SU-DHL-6 (cell line): ENCODE data around the gene EIF3K.

Source experiments
- H2AFZ ChIP-seq: fragments of 200-600 bp; sonication (generic); 2 replicates; pipeline ENCODE4 v1.6.1; 2014; ENCODE audit warnings: low read depth, mild to moderate bottlenecking, moderate library complexity, mixed read lengths, antibody characterized with exemption, low read length; ENCODE audit not compliant: severe bottlenecking
- H3F3A ChIP-seq: fragments of 200-600 bp; shearing (Covaris generic); 2 replicates; pipeline ENCODE4 v1.6.0; 2016; ENCODE audit warnings: antibody characterized with exemption, mild to moderate bottlenecking; ENCODE audit not compliant: insufficient read depth
- H3K27ac ChIP-seq: fragments of 200-600 bp; sonication (generic); 2 replicates; pipeline ENCODE4 v1.5.1; 2016; ENCODE audit warnings: low read depth, mild to moderate bottlenecking, low read length, moderate library complexity, mixed read lengths
- H3K27me3 ChIP-seq: fragments of 200-600 bp; sonication (generic), shearing (Covaris generic); 2 replicates; pipeline ENCODE4 v1.6.0; 2014; ENCODE audit warnings: mild to moderate bottlenecking, low read length
- H3K36me3 ChIP-seq: fragments of 200-600 bp; sonication (generic); 2 replicates; pipeline ENCODE4 v1.6.1; 2014; ENCODE audit warnings: mild to moderate bottlenecking, low read length, mixed read lengths
- H3K4me2 ChIP-seq: fragments of 300-600, 200-600 bp; shearing (Covaris generic), sonication (generic); 2 replicates; pipeline ENCODE4 v1.6.0; 2014; ENCODE audit warnings: low read length, low read depth, mild to moderate bottlenecking; ENCODE audit not compliant: poor library complexity, severe bottlenecking
- H3K4me3 ChIP-seq: fragments of 200-600 bp; sonication (generic); 2 replicates; pipeline ENCODE4 v1.5.1; 2014; ENCODE audit warnings: antibody characterized with exemption, low read length, mild to moderate bottlenecking, mixed read lengths; ENCODE audit not compliant: insufficient read depth, poor library complexity, severe bottlenecking
- H3K79me2 ChIP-seq: fragments of 200-600 bp; sonication (generic); 2 replicates; pipeline ENCODE4 v1.6.1; 2014; ENCODE audit warnings: mild to moderate bottlenecking, low read length, moderate library complexity; ENCODE audit not compliant: insufficient read depth
- H3K9ac ChIP-seq: fragments of 200-600 bp; sonication (generic); 2 replicates; pipeline ENCODE4 v1.7.0; 2014; ENCODE audit warnings: mild to moderate bottlenecking, low read length
- H3K9me2 ChIP-seq: fragments of 200-600 bp; sonication (generic); replicated peaks from 2 replicates; pipeline ENCODE4 v1.6.1; 2014; ENCODE audit warnings: low read length; ENCODE audit not compliant: insufficient read depth
- H3K9me3 ChIP-seq: fragments of 200-600 bp; sonication (generic); 2 replicates; pipeline ENCODE4 v1.6.1; 2014; ENCODE audit warnings: low read length, mixed read lengths; ENCODE audit not compliant: insufficient read depth
- H4K20me1 ChIP-seq: fragments of 200-600 bp; sonication (generic); 2 replicates; pipeline ENCODE4 v1.6.1; 2014; ENCODE audit warnings: low read depth, mild to moderate bottlenecking, antibody characterized with exemption, low read length, moderate library complexity, mixed read lengths
- EZH2phosphoT487 ChIP-seq: fragments of 200-600 bp; sonication (generic), shearing (Covaris generic); conservative IDR thresholded peaks from 2 replicates; pipeline ENCODE4 v1.6.1; 2018; ENCODE audit warnings: mild to moderate bottlenecking, antibody characterized with exemption, low read length, moderate library complexity, mixed read lengths
- TF ChIP-seq, protein P1 (sequence below): fragments of 200-600 bp; sonication (generic); IDR thresholded peaks from one replicate; pipeline ENCODE4 v1.5.1; 2017; ENCODE audit warnings: antibody characterized with exemption, mild to moderate bottlenecking, low read length, moderate library complexity; ENCODE audit not compliant: insufficient read depth, poor library complexity, severe bottlenecking

Gene EIF3K

DNA sequence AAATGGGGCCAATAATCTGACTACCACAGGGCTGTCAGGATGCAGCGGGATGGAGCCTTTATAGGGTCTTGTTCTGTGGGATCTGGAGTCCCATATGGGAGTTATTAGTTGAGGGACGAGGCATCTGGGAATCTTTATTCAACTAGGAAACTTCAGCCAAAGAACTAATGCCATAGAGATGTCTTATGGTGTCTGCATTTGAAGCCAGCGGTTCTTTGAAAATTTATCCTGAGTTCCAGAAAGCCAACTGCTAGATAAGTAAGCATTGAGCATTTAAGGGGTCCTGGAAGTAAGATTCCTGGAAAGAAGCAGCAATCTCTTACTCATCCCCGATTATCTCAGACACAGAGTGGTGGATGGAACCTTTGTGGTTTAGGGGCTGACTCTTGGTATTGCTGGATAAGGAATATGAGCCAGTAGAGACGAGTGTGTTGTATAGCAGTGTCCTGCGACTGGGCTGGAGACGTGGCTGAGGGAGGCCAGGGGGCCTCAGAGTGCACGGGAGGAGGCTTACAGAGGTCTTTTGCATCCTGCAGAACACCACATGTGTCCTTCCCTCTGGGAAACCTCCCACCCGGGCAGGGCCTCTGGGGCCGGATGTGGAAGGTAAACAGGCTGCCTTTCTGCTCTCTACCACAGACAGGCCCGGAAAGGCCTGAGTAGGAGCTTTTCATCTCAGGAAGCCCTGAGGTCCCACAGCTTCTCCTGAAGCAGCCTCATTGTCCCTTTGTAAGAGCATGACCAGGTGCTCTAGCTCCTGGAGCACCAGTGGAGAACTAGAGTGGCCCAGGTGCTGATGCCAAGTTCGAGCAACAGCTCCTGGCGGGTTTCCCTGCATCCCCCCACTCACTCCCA is 57.3 kb downstream of the EIF3K start:
- Histone ChIP-seq H4K20me1 (no peaks in the 10 kb centered on the region; the same call in 1 of the 2 replicates), H3K36me3 (no peaks in the 10 kb centered on the region), H2AFZ (no peak overlapping the region), H3K9me3 (no peaks in the 10 kb centered on the region), H3K9me2 (no peaks in the 10 kb centered on the region), H3K4me3 (no peak overlapping the region), H3K27me3 (no peaks in the 10 kb centered on the region), H3K79me2 (peaks cover 89% of the 10 kb centered on the region), H3K9ac (no peak overlapping the region), H3F3A (no peaks in the 10 kb centered on the region), H3K27ac (no peak overlapping the region), H3K4me2 (no peak overlapping the region)
- TF ChIP-seq, protein P1, sequence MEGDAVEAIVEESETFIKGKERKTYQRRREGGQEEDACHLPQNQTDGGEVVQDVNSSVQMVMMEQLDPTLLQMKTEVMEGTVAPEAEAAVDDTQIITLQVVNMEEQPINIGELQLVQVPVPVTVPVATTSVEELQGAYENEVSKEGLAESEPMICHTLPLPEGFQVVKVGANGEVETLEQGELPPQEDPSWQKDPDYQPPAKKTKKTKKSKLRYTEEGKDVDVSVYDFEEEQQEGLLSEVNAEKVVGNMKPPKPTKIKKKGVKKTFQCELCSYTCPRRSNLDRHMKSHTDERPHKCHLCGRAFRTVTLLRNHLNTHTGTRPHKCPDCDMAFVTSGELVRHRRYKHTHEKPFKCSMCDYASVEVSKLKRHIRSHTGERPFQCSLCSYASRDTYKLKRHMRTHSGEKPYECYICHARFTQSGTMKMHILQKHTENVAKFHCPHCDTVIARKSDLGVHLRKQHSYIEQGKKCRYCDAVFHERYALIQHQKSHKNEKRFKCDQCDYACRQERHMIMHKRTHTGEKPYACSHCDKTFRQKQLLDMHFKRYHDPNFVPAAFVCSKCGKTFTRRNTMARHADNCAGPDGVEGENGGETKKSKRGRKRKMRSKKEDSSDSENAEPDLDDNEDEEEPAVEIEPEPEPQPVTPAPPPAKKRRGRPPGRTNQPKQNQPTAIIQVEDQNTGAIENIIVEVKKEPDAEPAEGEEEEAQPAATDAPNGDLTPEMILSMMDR: no peak
- TF ChIP-seq EZH2phosphoT487: no peak

DNA sequence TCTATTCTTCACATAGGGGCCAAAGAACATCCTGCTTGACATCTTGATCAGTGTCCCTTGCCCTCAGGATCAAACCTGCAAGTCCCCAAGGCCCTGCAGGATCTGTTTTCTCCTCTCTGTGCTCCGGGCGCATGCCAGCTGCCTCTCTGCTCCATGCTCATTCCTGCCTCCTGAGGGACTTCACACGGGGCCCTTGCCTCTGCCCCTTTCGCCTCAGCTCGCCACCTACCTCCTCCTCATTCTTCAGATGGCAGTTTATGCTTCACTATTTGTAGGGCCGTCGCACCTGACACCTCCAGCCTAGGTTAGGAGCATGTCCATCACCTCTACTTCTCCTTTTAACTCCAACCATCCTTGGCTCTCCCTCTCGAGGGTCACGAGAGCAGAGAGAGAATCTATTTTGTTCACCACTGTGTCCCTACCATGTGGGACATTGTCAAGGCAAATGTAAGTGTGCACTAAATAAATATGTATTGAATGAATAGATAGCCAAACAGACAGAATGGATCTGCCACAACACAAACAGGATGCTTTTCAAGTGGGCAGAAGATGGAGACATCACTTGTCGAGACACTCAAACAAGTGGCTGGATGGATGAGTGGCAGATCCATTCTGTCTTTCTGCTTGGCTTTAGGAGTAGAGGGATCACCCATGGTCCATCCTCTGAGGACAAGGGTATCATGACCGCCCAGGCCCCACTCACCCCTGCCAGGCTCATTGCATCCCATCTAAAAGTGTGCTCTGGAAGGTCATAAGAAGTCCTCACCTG is 58.1 kb downstream of the EIF3K start:
- Histone ChIP-seq H2AFZ (no peak overlapping the region), H3K27me3 (no peaks in the 10 kb centered on the region), H3K79me2 (peaks cover 89% of the 10 kb centered on the region), H3K4me2 (no peak overlapping the region), H4K20me1 (no peaks in the 10 kb centered on the region; the same call in 1 of the 2 replicates), H3F3A (no peaks in the 10 kb centered on the region), H3K9ac (no peak overlapping the region), H3K36me3 (no peaks in the 10 kb centered on the region), H3K27ac (no peak overlapping the region), H3K9me3 (no peaks in the 10 kb centered on the region), H3K4me3 (no peak overlapping the region), H3K9me2 (no peaks in the 10 kb centered on the region)
- TF ChIP-seq EZH2phosphoT487: no peak
- TF ChIP-seq, protein P1: no peak

DNA sequence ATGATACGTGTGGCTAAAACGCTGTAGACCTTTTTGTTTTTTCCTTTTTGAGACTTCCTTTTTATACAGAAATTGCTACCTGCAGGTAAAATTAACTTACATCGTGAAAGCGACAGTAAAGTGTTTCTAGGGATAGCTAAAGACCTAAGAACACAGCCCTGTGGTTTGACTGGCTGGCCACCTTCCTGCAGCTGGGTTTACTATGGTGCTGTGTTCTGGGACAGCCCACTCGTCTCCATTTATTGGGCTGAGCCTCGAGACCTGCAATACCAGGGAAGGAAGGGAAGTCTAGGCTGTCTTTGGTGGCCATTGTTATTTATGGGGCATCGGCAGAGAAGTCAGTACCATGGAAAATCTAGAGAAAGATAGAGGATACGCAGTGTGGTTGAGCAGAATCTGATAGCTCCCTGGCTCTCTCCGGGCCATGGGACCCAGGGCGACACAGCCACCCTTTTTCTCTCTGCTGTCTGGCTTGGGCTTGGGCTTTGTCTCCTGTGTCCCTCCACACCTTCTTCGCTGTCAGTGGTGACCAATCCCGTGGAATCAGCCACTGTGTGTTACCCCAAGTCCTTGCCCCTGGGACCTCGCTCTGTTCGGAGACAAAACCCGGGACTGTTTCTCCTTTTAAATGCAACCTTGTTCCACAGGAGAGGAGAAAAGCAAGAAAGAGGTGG is 59.4 kb downstream of the EIF3K start:
- Histone ChIP-seq H3F3A (no peaks in the 10 kb centered on the region), H3K4me3 (no peak overlapping the region), H3K27ac (no peak overlapping the region), H3K36me3 (no peaks in the 10 kb centered on the region), H3K9me3 (no peaks in the 10 kb centered on the region), H4K20me1 (no peaks in the 10 kb centered on the region; the same call in 1 of the 2 replicates), H3K27me3 (no peaks in the 10 kb centered on the region), H2AFZ (no peak overlapping the region), H3K9me2 (no peaks in the 10 kb centered on the region), H3K9ac (no peak overlapping the region), H3K79me2 (peaks cover 94% of the 10 kb centered on the region), H3K4me2 (no peak overlapping the region)
- TF ChIP-seq, protein P1: no peak
- TF ChIP-seq EZH2phosphoT487: no peak
